Gastrocnemius medialis (tissue), 4 donors: ENCODE measurements around the gene GJB5.

ENCODE experiments used
- POLR2A ChIP-seq, 2 donors: fragments of 450-650 bp; IDR thresholded peaks; one replicate each; pipeline ENCODE4 v1.6.1; 2017; ENCODE audit warnings: antibody characterized with exemption in 2 of 2, mild to moderate bottlenecking in 2 of 2, moderate library complexity in 2 of 2
- TF ChIP-seq, protein P1 (sequence below), 5 experiments: fragments of 450-650 bp in 3 of 5; fragments of 200-600 bp in 2 of 5; sonication (generic) in 2 of 5; IDR thresholded peaks in 4 of 5; conservative IDR thresholded peaks in 1 of 5; 1 replicate in 4 of 5; 2 replicates in 1 of 5; pipeline ENCODE4 v1.5.1; 2016 to 2019; ENCODE audit warnings: antibody characterized with exemption in 5 of 5, mild to moderate bottlenecking in 3 of 5, moderate library complexity in 3 of 5

DNA sequence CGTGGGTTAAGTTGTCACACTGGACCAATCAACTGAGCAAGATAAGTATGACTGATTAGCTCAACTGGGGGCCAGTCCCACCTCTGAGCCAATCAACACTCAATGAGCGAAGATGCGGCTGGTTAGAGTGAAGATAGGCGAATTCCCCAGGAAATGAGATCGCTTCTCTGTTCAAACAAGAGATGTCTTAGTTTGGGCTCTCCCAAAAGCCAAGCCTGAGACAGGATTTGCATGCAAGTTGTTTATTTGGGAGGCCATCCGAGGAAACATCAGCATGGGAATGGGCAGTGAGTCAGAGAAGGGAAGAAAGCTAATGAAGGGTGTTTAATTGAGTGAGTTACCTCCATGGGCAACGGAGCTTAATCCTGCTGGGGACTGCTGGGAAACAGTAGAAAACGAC, 4.9 kb upstream of the GJB5 start:
- TF ChIP-seq, protein P1, sequence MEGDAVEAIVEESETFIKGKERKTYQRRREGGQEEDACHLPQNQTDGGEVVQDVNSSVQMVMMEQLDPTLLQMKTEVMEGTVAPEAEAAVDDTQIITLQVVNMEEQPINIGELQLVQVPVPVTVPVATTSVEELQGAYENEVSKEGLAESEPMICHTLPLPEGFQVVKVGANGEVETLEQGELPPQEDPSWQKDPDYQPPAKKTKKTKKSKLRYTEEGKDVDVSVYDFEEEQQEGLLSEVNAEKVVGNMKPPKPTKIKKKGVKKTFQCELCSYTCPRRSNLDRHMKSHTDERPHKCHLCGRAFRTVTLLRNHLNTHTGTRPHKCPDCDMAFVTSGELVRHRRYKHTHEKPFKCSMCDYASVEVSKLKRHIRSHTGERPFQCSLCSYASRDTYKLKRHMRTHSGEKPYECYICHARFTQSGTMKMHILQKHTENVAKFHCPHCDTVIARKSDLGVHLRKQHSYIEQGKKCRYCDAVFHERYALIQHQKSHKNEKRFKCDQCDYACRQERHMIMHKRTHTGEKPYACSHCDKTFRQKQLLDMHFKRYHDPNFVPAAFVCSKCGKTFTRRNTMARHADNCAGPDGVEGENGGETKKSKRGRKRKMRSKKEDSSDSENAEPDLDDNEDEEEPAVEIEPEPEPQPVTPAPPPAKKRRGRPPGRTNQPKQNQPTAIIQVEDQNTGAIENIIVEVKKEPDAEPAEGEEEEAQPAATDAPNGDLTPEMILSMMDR (IDR thresholded peaks at IDR 0.05 in 4 of 5, conservative IDR thresholded peaks at IDR 0.05 in 1 of 5): no peak
- TF ChIP-seq POLR2A (IDR thresholded peaks at IDR 0.05): no peak
